Osteoblast (primary cell): Measurements from ENCODE around the gene RANBP17. TPM values are rescaled to one million over a fixed set of nuclear protein-coding genes. Genes with fewer than 3 reads are reported as not detected.
"Not testable (repeated sequence)": the region's sequence is repeated elsewhere in the genome, so short reads cannot be mapped to it uniquely, and the experiment has no call there.

Experiments
- DNase-seq: peaks from one replicate; pipeline ENCODE4 v3.0.0; 2011; ENCODE audit warnings: low spot score, mixed read lengths; ENCODE audit not compliant: insufficient read length; ENCODE audit errors: missing footprints
- H2AFZ ChIP-seq: 2 replicates; pipeline ENCODE4 v1.6.0; 2011; ENCODE audit warnings: mild to moderate bottlenecking, low read length
- H3K27ac ChIP-seq: 2 replicates; pipeline ENCODE4 v1.5.1; 2011; ENCODE audit warnings: mild to moderate bottlenecking, low read depth, low read length, moderate library complexity
- H3K27me3 ChIP-seq: 2 replicates; pipeline ENCODE4 v1.6.0; 2012; ENCODE audit warnings: mild to moderate bottlenecking, control low read depth, inconsistent platforms, low read length, moderate library complexity; ENCODE audit not compliant: insufficient read depth
- H3K36me3 ChIP-seq: 2 replicates; pipeline ENCODE4 v1.5.1; 2011; ENCODE audit warnings: mild to moderate bottlenecking, low read length, control low read depth, moderate library complexity; ENCODE audit not compliant: insufficient read depth
- H3K4me1 ChIP-seq: 2 replicates; pipeline ENCODE4 v1.5.1; 2011; ENCODE audit warnings: mild to moderate bottlenecking, low read length, control low read depth, moderate library complexity; ENCODE audit not compliant: insufficient read depth
- H3K4me2 ChIP-seq: 2 replicates; pipeline ENCODE4 v1.6.0; 2011; ENCODE audit warnings: mild to moderate bottlenecking, low read length; ENCODE audit not compliant: insufficient read depth
- H3K4me3 ChIP-seq: fragments of 200-600 bp; sonication (generic); 3 replicates; pipeline ENCODE4 v1.5.1; 2012; ENCODE audit warnings: mild to moderate bottlenecking, low read length, inconsistent platforms; ENCODE audit not compliant: insufficient read depth
- H3K79me2 ChIP-seq: 2 replicates; pipeline ENCODE4 v1.6.0; 2012; ENCODE audit warnings: mild to moderate bottlenecking, low read length, control low read depth, inconsistent platforms; ENCODE audit not compliant: insufficient read depth
- H3K9me3 ChIP-seq: 2 replicates; pipeline ENCODE4 v1.5.1; 2011; ENCODE audit warnings: low read depth, low read length, control low read depth
- H4K20me1 ChIP-seq: 2 replicates; pipeline ENCODE4 v1.6.0; 2012; ENCODE audit warnings: mild to moderate bottlenecking, low read length, control low read depth; ENCODE audit not compliant: insufficient read depth
- CTCF ChIP-seq: IDR thresholded peaks from 2 replicates; pipeline ENCODE4 v1.5.1; 2011; ENCODE audit warnings: mild to moderate bottlenecking, low read depth, low read length, moderate library complexity; ENCODE audit errors: extremely low read depth
- total RNA-seq: library from RNA; depleted of rRNA; stranded (reverse); fragments of >200 nt; gene quantifications from 2 replicates; pipeline ENCODE4 v1.2.3, GENCODE V29; 2012

Gene RANBP17
- total RNA-seq, 1 donor = 4.0 TPM

- Histone ChIP-seq H3K4me2 (no peak overlapping the region), H3K27ac (no peak overlapping the region), H3K36me3 (no peaks in the 10 kb centered on the region), H2AFZ (no peak overlapping the region), H3K4me3 (no peak overlapping the region), H4K20me1 (no peaks in the 10 kb centered on the region), H3K27me3 (no peaks in the 10 kb centered on the region), H3K79me2 (no peaks in the 10 kb centered on the region), H3K4me1 (no peaks in the 10 kb centered on the region), H3K9me3 (no peaks in the 10 kb centered on the region)
- no peak for TF ChIP-seq CTCF
- no peak for DNase-seq
Observed at GRCh38 chr5:171175746-171176145, 313.9 kb downstream of the RANBP17 start.

GRCh38 chr5:171178190-171178589, 316.4 kb downstream of the RANBP17 start:
- not testable (repeated sequence) for H3K27ac ChIP-seq, H2AFZ ChIP-seq, H3K4me2 ChIP-seq, H3K27me3 ChIP-seq, H3K79me2 ChIP-seq, H4K20me1 ChIP-seq, H3K4me3 ChIP-seq, H3K36me3 ChIP-seq, H3K9me3 ChIP-seq, H3K4me1 ChIP-seq, DNase-seq

GRCh38 chr5:171188016-171188415, 326.2 kb downstream of the RANBP17 start:
- Histone ChIP-seq H4K20me1 (no peaks in the 10 kb centered on the region), H3K27ac (no peak overlapping the region), H3K4me2 (no peak overlapping the region), H3K27me3 (no peaks in the 10 kb centered on the region), H3K9me3 (no peaks in the 10 kb centered on the region), H3K79me2 (no peaks in the 10 kb centered on the region), H3K36me3 (no peaks in the 10 kb centered on the region), H3K4me1 (no peaks in the 10 kb centered on the region), H2AFZ (no peak overlapping the region), H3K4me3 (no peak overlapping the region)
- DNase-seq = no peak
- TF ChIP-seq CTCF = no peak

GRCh38 chr5:171189442-171189841, 327.6 kb downstream of the RANBP17 start:
- H3K4me3 ChIP-seq = no peak overlapping the region
- no peaks in the 10 kb centered on the region for H3K36me3 ChIP-seq
- no peak overlapping the region for H3K27ac ChIP-seq
- H3K9me3 ChIP-seq = no peaks in the 10 kb centered on the region
- H2AFZ ChIP-seq = no peak overlapping the region
- no peaks in the 10 kb centered on the region for H3K27me3 ChIP-seq
- DNase-seq = no peak
- no peaks in the 10 kb centered on the region for H4K20me1 ChIP-seq
- no peaks in the 10 kb centered on the region for H3K4me1 ChIP-seq
- no peaks in the 10 kb centered on the region for H3K79me2 ChIP-seq
- no peak overlapping the region for H3K4me2 ChIP-seq
- TF ChIP-seq CTCF = no peak
